ENCODE measurements around the gene P3H1. TPM values are rescaled to one million over a fixed set of nuclear protein-coding genes. Genes with fewer than 3 reads are reported as not detected.

P3H1 gene
- total and polyA plus RNA-seq, 2 of the 13 experiments (the other 11 are each of a cell fraction or from before 2014, with no cell fraction given) = 64.6 to 120 TPM

GRCh38 chr1:42766741-42767509 lies at the start of gene P3H1, which contains the start of gene C1orf50 (continued):
- TF ChIP-seq KDM5A (IDR thresholded peaks at IDR 0.05; ENCODE audit: borderline replicate concordance, low read length) = peak; percentile 42; the same call in 1 of the 2 replicates
- TF ChIP-seq DBP (CRISPR knock-in tag; IDR thresholded peaks at IDR 0.05; ENCODE audit: not compliant biosample characterization) = peak; percentile 13
- no peak for TF ChIP-seq ZBTB34 (CRISPR knock-in tag; IDR thresholded peaks at IDR 0.05)
- 0 out of 2 replicates have a peak, but pooled peaks have one; percentile 65 for TF ChIP-seq ZNF782 (CRISPR knock-in tag; IDR thresholded peaks at IDR 0.05; ENCODE audit: borderline replicate concordance)
- TF ChIP-seq EHMT2 (IDR thresholded peaks at IDR 0.05; ENCODE audit: borderline replicate concordance, low read depth, low read length) = no peak
- TF ChIP-seq RAD51 (IDR thresholded peaks at IDR 0.05; ENCODE audit: borderline replicate concordance) = no peak
- TF ChIP-seq TFE3 (CRISPR knock-in tag; IDR thresholded peaks at IDR 0.05) = 0 out of 2 replicates have a peak, but pooled peaks have one; percentile 53
- peak; percentile 79; the same call in 1 of the 2 replicates for TF ChIP-seq SP4 (CRISPR knock-in tag; IDR thresholded peaks at IDR 0.05)
- TF ChIP-seq ZNF777 (CRISPR knock-in tag; IDR thresholded peaks at IDR 0.05) = peak; percentile 37; the same call in 1 of the 2 replicates
- TF ChIP-seq ZNF234 (CRISPR knock-in tag; conservative IDR thresholded peaks at IDR 0.05) = 0 out of 2 replicates have a peak, but pooled peaks have one; percentile 60
- peak; percentile 96 for TF ChIP-seq POLR2G (IDR thresholded peaks at IDR 0.05; ENCODE audit: low read depth, low read length)
- TF ChIP-seq YEATS4 (CRISPR knock-in tag; IDR thresholded peaks at IDR 0.05; ENCODE audit: borderline replicate concordance) = no peak; the same call in none of the 2 replicates
- no peak for TF ChIP-seq AGO1 (IDR thresholded peaks at IDR 0.05; ENCODE audit: low read depth, low read length, poor library complexity, severe bottlenecking)
- no peak for TF ChIP-seq ZMYM3 (CRISPR knock-in tag; IDR thresholded peaks at IDR 0.05)
- TF ChIP-seq HDAC2 (CRISPR knock-in tag; IDR thresholded peaks at IDR 0.05) = no peak; the same call in 1 of the 2 replicates
- TF ChIP-seq ATF7-NPFF (CRISPR knock-in tag; IDR thresholded peaks at IDR 0.05; ENCODE audit: low read depth) = peak; percentile 27
- no peak for TF ChIP-seq JUN (CRISPR knock-in tag; IDR thresholded peaks at IDR 0.05)
- TF ChIP-seq PBX3 (CRISPR knock-in tag; IDR thresholded peaks at IDR 0.05; ENCODE audit: borderline replicate concordance) = no peak
- peak; percentile 48 for TF ChIP-seq SRY (CRISPR knock-in tag; IDR thresholded peaks at IDR 0.05)
- no peak for TF ChIP-seq ZNF34 (CRISPR knock-in tag; IDR thresholded peaks at IDR 0.05; ENCODE audit: borderline replicate concordance)
- TF ChIP-seq ASH2L (IDR thresholded peaks at IDR 0.05; ENCODE audit: insufficient read length, low read depth, low read length) = peak; percentile 82
- TF ChIP-seq ZNF768 (CRISPR knock-in tag; IDR thresholded peaks at IDR 0.05) = no peak
- no peak for TF ChIP-seq GTF2F1 (IDR thresholded peaks at IDR 0.05; ENCODE audit: low read length)
- peak; percentile 80; the same call in 1 of the 2 replicates for TF ChIP-seq TMF1 (CRISPR knock-in tag; IDR thresholded peaks at IDR 0.05; ENCODE audit: low read depth)
- TF ChIP-seq NFKB2 (CRISPR knock-in tag; IDR thresholded peaks at IDR 0.05; ENCODE audit: borderline replicate concordance) = peak; percentile 78

All from HepG2 (cell line).